Suprapubic skin (tissue), 4 donors: ENCODE data around the gene GRAMD4. TPM values are rescaled to one million over a fixed set of nuclear protein-coding genes. Genes with fewer than 3 reads are reported as not detected.

Experiments used
- DNase-seq, 2 donors: peaks; one replicate each; pipeline ENCODE4 v3.0.0-alpha.2; 2019; ENCODE audit warnings: low spot score in 2 of 2
- H3K27ac ChIP-seq: fragments of 200-600 bp; sonication (generic); one replicate; pipeline ENCODE4 v1.5.1; 2019
- H3K27me3 ChIP-seq: fragments of 200-600 bp; sonication (generic); one replicate; pipeline ENCODE4 v1.5.1; 2019
- H3K36me3 ChIP-seq: fragments of 200-600 bp; sonication (generic); one replicate; pipeline ENCODE4 v1.5.1; 2019
- H3K4me1 ChIP-seq: fragments of 200-600 bp; sonication (generic); one replicate; pipeline ENCODE4 v1.5.1; 2019
- H3K4me3 ChIP-seq: fragments of 200-600 bp; sonication (generic); one replicate; pipeline ENCODE4 v1.5.1; 2019; ENCODE audit warnings: mild to moderate bottlenecking
- H3K9me3 ChIP-seq: fragments of 200-600 bp; sonication (generic); one replicate; pipeline ENCODE4 v1.5.1; 2019
- EP300 ChIP-seq: sonication (generic); formaldehyde crosslinking; IDR thresholded peaks from one replicate; pipeline ENCODE4 v1.6.1; 2017; ENCODE audit warnings: antibody characterized with exemption
- POLR2A ChIP-seq, 2 donors: fragments of 450-650 bp; IDR thresholded peaks; one replicate each; pipeline ENCODE4 v1.6.1; 2017; ENCODE audit warnings: antibody characterized with exemption in 2 of 2, mild to moderate bottlenecking in 2 of 2, moderate library complexity in 2 of 2
- POLR2AphosphoS5 ChIP-seq, 3 donors: sonication (generic); formaldehyde crosslinking; IDR thresholded peaks; one replicate each; pipeline ENCODE4 v1.6.1; 2017; ENCODE audit warnings: antibody characterized with exemption in 3 of 3
- WGBS: methylation state at CpG from one replicate; pipeline ENCODE4 v1.1.5; 2018; 5-methylcytosine and 5-hydroxymethylcytosine counted together
- total RNA-seq, 4 donors: library from RNA; depleted of rRNA; stranded (reverse); fragments of >200 nt; gene quantifications; one replicate each; pipeline ENCODE4 v1.1.0, GENCODE V29; 2016
- TF ChIP-seq, protein P1 (sequence below), 2 donors: fragments of 200-600 bp in 1 of 2; fragments of 450-650 bp in 1 of 2; sonication (generic) in 1 of 2; IDR thresholded peaks; one replicate each; pipeline ENCODE4 v1.5.1; 2016 to 2019; ENCODE audit warnings: antibody characterized with exemption in 2 of 2, mild to moderate bottlenecking in 1 of 2, moderate library complexity in 1 of 2

Gene GRAMD4
- total RNA-seq, 4 donors from 2014 or later, result 64.1 to 230 (median 164) TPM

- no peaks in the 10 kb centered on the region for H3K36me3 ChIP-seq
- peaks cover 60% of the 10 kb centered on the region for H3K4me1 ChIP-seq
- H3K27me3 ChIP-seq, result no peaks in the 10 kb centered on the region
- WGBS, result 97% methylated on average over 13 of the region's 16 CpGs
- H3K9me3 ChIP-seq, result no peaks in the 10 kb centered on the region
- H3K27ac ChIP-seq, result no peak overlapping the region
- no peak overlapping the region for H3K4me3 ChIP-seq
- DNase-seq, result no peak
- no peak for TF ChIP-seq POLR2AphosphoS5 (IDR thresholded peaks at IDR 0.05)
- no peak for TF ChIP-seq EP300
- TF ChIP-seq POLR2A (IDR thresholded peaks at IDR 0.05), result no peak
- TF ChIP-seq, protein P1, sequence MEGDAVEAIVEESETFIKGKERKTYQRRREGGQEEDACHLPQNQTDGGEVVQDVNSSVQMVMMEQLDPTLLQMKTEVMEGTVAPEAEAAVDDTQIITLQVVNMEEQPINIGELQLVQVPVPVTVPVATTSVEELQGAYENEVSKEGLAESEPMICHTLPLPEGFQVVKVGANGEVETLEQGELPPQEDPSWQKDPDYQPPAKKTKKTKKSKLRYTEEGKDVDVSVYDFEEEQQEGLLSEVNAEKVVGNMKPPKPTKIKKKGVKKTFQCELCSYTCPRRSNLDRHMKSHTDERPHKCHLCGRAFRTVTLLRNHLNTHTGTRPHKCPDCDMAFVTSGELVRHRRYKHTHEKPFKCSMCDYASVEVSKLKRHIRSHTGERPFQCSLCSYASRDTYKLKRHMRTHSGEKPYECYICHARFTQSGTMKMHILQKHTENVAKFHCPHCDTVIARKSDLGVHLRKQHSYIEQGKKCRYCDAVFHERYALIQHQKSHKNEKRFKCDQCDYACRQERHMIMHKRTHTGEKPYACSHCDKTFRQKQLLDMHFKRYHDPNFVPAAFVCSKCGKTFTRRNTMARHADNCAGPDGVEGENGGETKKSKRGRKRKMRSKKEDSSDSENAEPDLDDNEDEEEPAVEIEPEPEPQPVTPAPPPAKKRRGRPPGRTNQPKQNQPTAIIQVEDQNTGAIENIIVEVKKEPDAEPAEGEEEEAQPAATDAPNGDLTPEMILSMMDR (IDR thresholded peaks at IDR 0.05), result no peak
Observed at GRCh38 chr22:46651316-46651715, 31.1 kb downstream of the GRAMD4 start.

DNA sequence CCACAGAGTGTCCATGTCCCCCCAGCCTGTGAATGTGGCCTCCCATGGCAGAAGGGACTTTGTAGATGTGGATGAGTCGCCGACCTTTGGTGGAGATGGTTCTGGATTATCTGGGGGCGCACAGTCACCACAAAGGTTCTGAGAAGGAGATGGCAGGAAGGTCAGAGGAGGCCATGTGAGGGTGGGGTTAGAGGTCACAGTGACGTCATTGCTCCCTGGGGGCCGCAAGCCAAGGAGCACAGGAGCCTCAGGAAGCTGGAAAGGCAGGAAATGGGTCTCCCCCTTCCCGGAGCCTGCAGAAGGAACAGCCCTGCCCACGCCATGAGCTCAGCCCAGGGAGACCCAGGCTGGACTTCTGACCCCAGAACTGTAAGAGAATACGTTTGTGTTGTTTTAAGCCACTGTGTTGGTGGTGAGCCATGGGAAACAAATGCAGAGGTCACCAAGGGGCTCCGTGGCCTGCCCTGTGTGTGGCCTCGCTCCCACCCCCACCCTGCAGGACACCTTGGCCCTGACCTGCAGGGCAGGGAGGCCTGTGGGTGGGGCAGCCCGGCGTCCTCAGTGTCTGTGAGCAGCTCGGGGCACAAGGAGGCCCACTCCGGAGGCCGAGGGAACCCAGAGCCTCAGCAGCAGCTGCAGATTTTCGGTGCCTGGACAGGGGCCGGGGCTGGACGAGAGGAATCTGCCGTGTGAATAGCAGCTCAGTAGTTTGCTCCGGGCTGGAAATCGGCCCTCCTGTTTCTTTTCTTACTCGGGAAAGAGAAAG lies 32.1 kb downstream of the GRAMD4 start:
- H3K36me3 ChIP-seq, result no peaks in the 10 kb centered on the region
- no peak overlapping the region for H3K27ac ChIP-seq
- no peak for DNase-seq
- no peaks in the 10 kb centered on the region for H3K9me3 ChIP-seq
- 85% methylated on average over 13 of the region's 22 CpGs for WGBS
- H3K4me3 ChIP-seq, result no peak overlapping the region
- peaks cover 51% of the 10 kb centered on the region for H3K4me1 ChIP-seq
- no peaks in the 10 kb centered on the region for H3K27me3 ChIP-seq
- no peak for TF ChIP-seq POLR2AphosphoS5 (IDR thresholded peaks at IDR 0.05)
- TF ChIP-seq, protein P1 (IDR thresholded peaks at IDR 0.05), result no peak
- no peak for TF ChIP-seq EP300
- no peak for TF ChIP-seq POLR2A (IDR thresholded peaks at IDR 0.05)

GRCh38 chr22:46652847-46653331 lies 32.7 kb downstream of the GRAMD4 start:
- TF ChIP-seq POLR2AphosphoS5 (IDR thresholded peaks at IDR 0.05) (no peak), EP300 (no peak)
- Histone ChIP-seq H3K4me3 (no peak overlapping the region), H3K27ac (no peak overlapping the region), H3K9me3 (no peaks in the 10 kb centered on the region), H3K4me1 (peaks cover 50% of the 10 kb centered on the region), H3K27me3 (no peaks in the 10 kb centered on the region), H3K36me3 (no peaks in the 10 kb centered on the region)
- WGBS, result 85% methylated on average over 19 of the region's 23 CpGs
- DNase-seq, result no peak

GRCh38 chr22:46653596-46653995 lies 33.4 kb downstream of the GRAMD4 start:
- DNase-seq, result no peak
- no peak overlapping the region for H3K27ac ChIP-seq
- no peak overlapping the region for H3K4me3 ChIP-seq
- no peaks in the 10 kb centered on the region for H3K9me3 ChIP-seq
- peaks cover 4% of the 10 kb centered on the region for H3K36me3 ChIP-seq
- WGBS, result 38% methylated on average over 6 of the region's 8 CpGs
- TF ChIP-seq, protein P1 (IDR thresholded peaks at IDR 0.05), result no peak
- no peak for TF ChIP-seq EP300
- TF ChIP-seq POLR2A (IDR thresholded peaks at IDR 0.05), result no peak
- TF ChIP-seq POLR2AphosphoS5 (IDR thresholded peaks at IDR 0.05), result no peak
- H3K4me1 ChIP-seq, result peaks cover 50% of the 10 kb centered on the region
- H3K27me3 ChIP-seq, result no peaks in the 10 kb centered on the region

DNA sequence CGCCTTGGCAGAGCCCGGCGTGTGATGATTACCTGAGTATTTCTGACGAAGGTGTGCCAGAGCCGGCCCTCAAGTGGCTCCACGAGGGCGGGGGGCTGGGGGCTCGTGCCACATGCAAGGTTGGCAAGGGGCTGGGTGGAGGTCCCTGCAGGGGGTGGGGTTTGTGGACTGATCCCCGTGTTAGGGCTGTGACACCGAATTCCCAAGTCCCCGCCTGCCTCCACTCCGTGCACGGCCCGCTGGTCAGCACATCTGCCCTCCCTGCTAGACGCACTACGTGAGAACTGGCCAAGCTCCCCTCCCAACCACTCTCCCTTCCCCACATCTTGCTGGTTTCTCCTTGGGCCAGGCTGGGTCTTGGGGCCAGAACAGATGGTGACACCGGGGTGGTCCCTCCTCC lies 34.2 kb downstream of the GRAMD4 start:
- no peaks in the 10 kb centered on the region for H3K9me3 ChIP-seq
- H3K27me3 ChIP-seq, result no peaks in the 10 kb centered on the region
- peaks cover 45% of the 10 kb centered on the region for H3K4me1 ChIP-seq
- no peak for TF ChIP-seq EP300
- no peak for TF ChIP-seq POLR2AphosphoS5 (IDR thresholded peaks at IDR 0.05)
- TF ChIP-seq POLR2A (IDR thresholded peaks at IDR 0.05), result no peak
- TF ChIP-seq, protein P1 (IDR thresholded peaks at IDR 0.05), result no peak
- DNase-seq, result no peak
- no peak overlapping the region for H3K4me3 ChIP-seq
- WGBS, result 91% methylated on average over 9 of the region's 17 CpGs
- no peak overlapping the region for H3K27ac ChIP-seq
- peaks cover 9% of the 10 kb centered on the region for H3K36me3 ChIP-seq
